Sigmoid colon (tissue), 4 donors: ENCODE measurements around the gene UQCC5.

Experiments used
- CTCF ChIP-seq, 4 experiments: fragments of 450-650 bp in 3 of 4; fragments of 200-600 bp in 1 of 4; IDR thresholded peaks; one replicate each; pipeline ENCODE4 v1.5.1; 2016 to 2019; ENCODE audit warnings: antibody characterized with exemption in 4 of 4, mild to moderate bottlenecking in 3 of 4, moderate library complexity in 2 of 4
- EP300 ChIP-seq, 4 donors: sonication (generic); formaldehyde crosslinking; IDR thresholded peaks; one replicate each; pipeline ENCODE4 v1.6.1; 2017; ENCODE audit warnings: antibody characterized with exemption in 4 of 4
- POLR2A ChIP-seq, 2 donors: fragments of 450-650 bp; IDR thresholded peaks; one replicate each; pipeline ENCODE4 v1.6.1; 2016; ENCODE audit warnings: antibody characterized with exemption in 2 of 2, mild to moderate bottlenecking in 2 of 2, moderate library complexity in 2 of 2
- POLR2AphosphoS5 ChIP-seq, 4 donors: sonication (generic); formaldehyde crosslinking; IDR thresholded peaks; one replicate each; pipeline ENCODE4 v1.6.1; 2017; ENCODE audit warnings: antibody characterized with exemption in 4 of 4

GRCh38 chr3:52507359-52507758 is 29.0 kb upstream of the UQCC5 start:
- TF ChIP-seq CTCF (IDR thresholded peaks at IDR 0.05) (no peak), POLR2AphosphoS5 (IDR thresholded peaks at IDR 0.05) (no peak), POLR2A (IDR thresholded peaks at IDR 0.05) (no peak), EP300 (IDR thresholded peaks at IDR 0.05) (no peak)
